ENCODE data around the gene KRTAP19-6. TPM values are rescaled to one million over a fixed set of nuclear protein-coding genes. Genes with fewer than 3 reads are reported as not detected.

The KRTAP19-6 gene
- total RNA-seq, 1 donor from 2014 or later = not detected

DNA sequence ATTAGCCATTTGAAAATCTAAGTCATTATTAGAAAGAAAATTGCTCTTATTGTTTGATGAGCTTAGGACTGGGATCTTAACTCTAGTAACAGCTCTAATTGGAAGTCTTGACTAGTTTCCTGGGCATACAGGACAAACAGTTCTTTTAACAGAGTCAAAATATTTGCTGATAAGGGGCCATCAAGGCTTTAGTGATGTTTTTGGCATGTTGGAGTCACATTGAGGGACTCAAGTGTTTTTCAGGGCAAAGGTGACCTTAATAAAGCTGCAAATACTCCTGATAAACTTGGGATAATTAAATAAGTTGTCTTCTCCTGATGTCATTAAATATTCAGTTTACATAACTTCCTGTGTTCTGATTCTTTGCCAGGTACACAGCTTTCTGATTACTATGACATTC lies 26.0 kb upstream of the KRTAP19-6 start:
- Mint-ChIP-seq H3K4me3 (no peak overlapping the region), H3K4me1 (no peaks in the 10 kb centered on the region), H3K27me3 (ENCODE audit: low read depth) (no peaks in the 10 kb centered on the region), H3K36me3 (no peaks in the 10 kb centered on the region), H3K27ac (no peak overlapping the region), H3K9me3 (peaks cover 18% of the 10 kb centered on the region)
- TF ChIP-seq, protein P1, sequence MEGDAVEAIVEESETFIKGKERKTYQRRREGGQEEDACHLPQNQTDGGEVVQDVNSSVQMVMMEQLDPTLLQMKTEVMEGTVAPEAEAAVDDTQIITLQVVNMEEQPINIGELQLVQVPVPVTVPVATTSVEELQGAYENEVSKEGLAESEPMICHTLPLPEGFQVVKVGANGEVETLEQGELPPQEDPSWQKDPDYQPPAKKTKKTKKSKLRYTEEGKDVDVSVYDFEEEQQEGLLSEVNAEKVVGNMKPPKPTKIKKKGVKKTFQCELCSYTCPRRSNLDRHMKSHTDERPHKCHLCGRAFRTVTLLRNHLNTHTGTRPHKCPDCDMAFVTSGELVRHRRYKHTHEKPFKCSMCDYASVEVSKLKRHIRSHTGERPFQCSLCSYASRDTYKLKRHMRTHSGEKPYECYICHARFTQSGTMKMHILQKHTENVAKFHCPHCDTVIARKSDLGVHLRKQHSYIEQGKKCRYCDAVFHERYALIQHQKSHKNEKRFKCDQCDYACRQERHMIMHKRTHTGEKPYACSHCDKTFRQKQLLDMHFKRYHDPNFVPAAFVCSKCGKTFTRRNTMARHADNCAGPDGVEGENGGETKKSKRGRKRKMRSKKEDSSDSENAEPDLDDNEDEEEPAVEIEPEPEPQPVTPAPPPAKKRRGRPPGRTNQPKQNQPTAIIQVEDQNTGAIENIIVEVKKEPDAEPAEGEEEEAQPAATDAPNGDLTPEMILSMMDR (IDR thresholded peaks at IDR 0.05; ENCODE audit: unreplicated experiment) = no peak
- no peak for DNase-seq (ENCODE audit: low spot score in 2 of 2, unreplicated experiment in 2 of 2)

DNA sequence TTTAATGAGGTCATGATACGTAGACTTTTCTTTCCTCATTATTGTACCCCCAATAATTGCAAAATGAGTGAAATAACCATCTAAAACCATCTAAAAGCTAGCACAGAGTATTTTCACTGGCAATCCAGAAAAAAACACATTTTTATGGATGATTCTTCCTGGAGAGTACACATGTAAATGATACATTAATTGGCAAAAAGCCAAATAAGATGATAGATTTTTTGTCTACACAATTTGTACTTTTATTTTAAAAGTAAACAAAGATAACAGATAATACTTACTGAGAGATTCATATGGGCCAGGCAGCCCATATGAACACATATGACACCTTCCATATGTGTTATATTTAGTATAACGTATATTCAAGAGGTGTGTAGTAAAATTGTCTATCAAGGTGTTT lies 22.0 kb upstream of the KRTAP19-6 start:
- no peaks in the 10 kb centered on the region for H3K4me1 Mint-ChIP-seq

DNA sequence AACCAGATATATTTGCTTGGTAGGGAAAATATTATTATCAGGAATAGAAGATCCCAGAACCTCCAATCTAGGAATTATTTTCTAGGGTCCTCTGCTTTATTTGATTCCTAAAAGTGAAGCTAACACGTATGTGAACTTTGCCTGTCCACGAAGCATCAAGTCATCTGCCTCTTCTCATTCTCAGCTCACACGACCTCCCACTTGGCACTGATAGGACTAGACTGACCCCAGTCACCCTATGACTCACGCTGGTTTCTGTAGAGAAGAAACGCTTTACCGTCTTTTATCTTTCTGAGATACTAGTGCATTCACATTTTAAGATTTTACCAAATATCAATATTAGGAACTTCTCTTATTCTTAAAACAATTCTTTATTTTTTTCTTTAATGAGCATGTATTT lies 21.4 kb upstream of the KRTAP19-6 start:
- H3K27ac Mint-ChIP-seq = no peak overlapping the region
- peaks cover 22% of the 10 kb centered on the region for H3K9me3 Mint-ChIP-seq

More for the DNA sequence above, 22.0 kb upstream of the KRTAP19-6 start:
- DNase-seq (ENCODE audit: low spot score in 2 of 2, unreplicated experiment in 2 of 2) = no peak
- H3K36me3 Mint-ChIP-seq = no peaks in the 10 kb centered on the region
- H3K27me3 Mint-ChIP-seq (ENCODE audit: low read depth) = no peaks in the 10 kb centered on the region
- no peak overlapping the region for H3K27ac Mint-ChIP-seq
- peaks cover 22% of the 10 kb centered on the region for H3K9me3 Mint-ChIP-seq
- TF ChIP-seq, protein P1 (IDR thresholded peaks at IDR 0.05; ENCODE audit: unreplicated experiment) = no peak
- H3K4me3 Mint-ChIP-seq = no peak overlapping the region

DNA sequence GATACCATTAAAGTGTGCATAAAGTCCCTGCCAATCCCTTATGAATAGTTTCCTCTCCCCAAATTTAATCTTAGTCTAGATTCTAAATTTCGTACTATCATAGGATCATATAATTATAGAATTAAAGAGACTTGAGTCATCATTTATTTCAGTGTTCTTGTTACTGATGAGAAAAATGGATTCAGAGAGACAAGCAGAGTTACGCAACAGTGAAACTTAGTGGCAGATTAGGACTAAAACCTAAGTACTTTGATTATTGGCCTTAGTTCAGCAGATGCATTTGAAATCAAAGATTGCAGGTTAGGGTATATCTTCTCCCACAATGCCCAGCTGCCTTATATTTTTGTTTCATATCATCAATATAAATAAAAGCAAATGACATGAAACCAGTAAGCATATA lies 20.3 kb upstream of the KRTAP19-6 start:
- TF ChIP-seq, protein P1 (IDR thresholded peaks at IDR 0.05; ENCODE audit: unreplicated experiment) = no peak
- no peaks in the 10 kb centered on the region for H3K4me1 Mint-ChIP-seq

More for the DNA sequence above, 21.4 kb upstream of the KRTAP19-6 start:
- TF ChIP-seq, protein P1 (IDR thresholded peaks at IDR 0.05; ENCODE audit: unreplicated experiment) = no peak
- Mint-ChIP-seq H3K36me3 (no peaks in the 10 kb centered on the region), H3K4me1 (no peaks in the 10 kb centered on the region), H3K4me3 (no peak overlapping the region), H3K27me3 (ENCODE audit: low read depth) (no peaks in the 10 kb centered on the region)
- DNase-seq (ENCODE audit: low spot score in 2 of 2, unreplicated experiment in 2 of 2) = no peak

DNA sequence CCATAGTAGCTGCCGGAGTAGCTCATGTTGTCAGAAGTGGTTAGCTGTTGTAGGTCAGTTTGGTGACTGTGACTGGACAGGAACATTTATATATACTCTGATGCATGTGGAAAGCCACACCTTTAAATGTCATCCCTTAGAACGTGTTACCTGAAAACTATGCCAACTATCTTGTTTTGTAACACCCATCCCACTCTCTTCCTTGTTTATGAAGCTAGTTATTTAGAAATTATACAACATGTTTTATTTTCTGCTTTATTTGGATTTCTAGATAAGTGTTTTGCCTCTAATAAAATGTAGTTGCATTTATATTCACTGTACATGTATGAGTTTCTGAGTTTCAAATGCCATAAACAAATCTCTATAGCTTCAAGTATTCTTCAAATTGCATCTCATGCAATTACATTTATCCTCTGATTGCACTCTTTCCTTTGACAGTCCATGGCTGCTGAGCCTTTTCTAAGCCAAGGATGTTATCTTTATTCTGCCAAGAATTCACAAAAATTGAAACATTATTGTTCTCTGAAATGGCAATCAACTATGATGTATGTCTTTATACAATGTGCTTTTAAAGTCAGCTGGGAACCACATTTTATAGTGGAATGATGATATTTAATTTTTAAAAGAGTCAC lies 19.7 kb upstream of the KRTAP19-6 start, which contains the start of gene KRTAP19-7:
KRTAP19-7 (minus strand) TSS at position 51 of the 632 bp plus-strand sequence; CDS start at position 26, 25 bp downstream.
- H3K9me3 Mint-ChIP-seq = peaks cover 31% of the 10 kb centered on the region
- TF ChIP-seq, protein P1 (IDR thresholded peaks at IDR 0.05; ENCODE audit: unreplicated experiment) = no peak
- no peak for DNase-seq (ENCODE audit: low spot score in 2 of 2, unreplicated experiment in 2 of 2)
- H3K36me3 Mint-ChIP-seq = no peaks in the 10 kb centered on the region
- no peak within 1 kb of the TSS for H3K27ac Mint-ChIP-seq
- H3K4me1 Mint-ChIP-seq = no peaks in the 10 kb centered on the region
- no peak within 1 kb of the TSS for H3K4me3 Mint-ChIP-seq
- H3K27me3 Mint-ChIP-seq (ENCODE audit: low read depth) = no peaks in the 10 kb centered on the region

More for the DNA sequence above, 20.3 kb upstream of the KRTAP19-6 start:
- no peak for DNase-seq (ENCODE audit: low spot score in 2 of 2, unreplicated experiment in 2 of 2)
- no peaks in the 10 kb centered on the region for H3K27me3 Mint-ChIP-seq (ENCODE audit: low read depth)
- peaks cover 26% of the 10 kb centered on the region for H3K9me3 Mint-ChIP-seq
- no peaks in the 10 kb centered on the region for H3K36me3 Mint-ChIP-seq
- H3K27ac Mint-ChIP-seq = no peak overlapping the region
- no peak overlapping the region for H3K4me3 Mint-ChIP-seq
